HG03432 (cell line): ENCODE results near the gene CCT6B.
"Not testable (repeated sequence)": the region's sequence is repeated elsewhere in the genome, so short reads cannot be mapped to it uniquely, and the experiment has no call there.

Experiments
- ATAC-seq: cut with Tn5 transposase; IDR thresholded peaks from one replicate; pipeline ENCODE4 v1.9.1; 2021; ENCODE audit warnings: mild to moderate bottlenecking, moderate library complexity; ENCODE audit not compliant: unreplicated experiment

The CCT6B gene

GRCh38 chr17:34980681-34981537 is 19.6 kb upstream of the CCT6B start:
- peak; percentile 88 for ATAC-seq

GRCh38 chr17:34980353-34980680 is 19.1 kb upstream of the CCT6B start, which contains the start of gene LIG3:
Gene LIG3 (plus strand): TSS chr17:34980512. CDS start chr17:34983006, 2,494 bp downstream.
- peak; percentile 81 for ATAC-seq

- ATAC-seq, result no peak
These were observed 18.5 kb upstream of the CCT6B start for GRCh38 chr17:34979650-34980352.

- no peak for ATAC-seq
These were observed 17.9 kb upstream of the CCT6B start for GRCh38 chr17:34979153-34979552.

- ATAC-seq, result no peak
These were observed 13.8 kb upstream of the CCT6B start for GRCh38 chr17:34974794-34975785.

- ATAC-seq, result no peak
These were observed 12.9 kb upstream of the CCT6B start for GRCh38 chr17:34974179-34974578.

- ATAC-seq, result no peak
These were observed 2.8 kb downstream of the CCT6B start for GRCh38 chr17:34958438-34958837.

GRCh38 chr17:34950780-34951179 is 10.5 kb downstream of the CCT6B start:
- ATAC-seq, result not testable (repeated sequence)

- ATAC-seq, result no peak
These were observed 31.0 kb downstream of the CCT6B start for GRCh38 chr17:34930283-34930682.

GRCh38 chr17:34926661-34927060 is 34.6 kb downstream of the CCT6B start:
- ATAC-seq, result no peak

GRCh38 chr17:34920676-34921075 is 40.6 kb downstream of the CCT6B start:
- ATAC-seq, result no peak

GRCh38 chr17:34917381-34917780 is 43.9 kb downstream of the CCT6B start:
- ATAC-seq, result no peak

- ATAC-seq, result no peak
These were observed 45.1 kb downstream of the CCT6B start for GRCh38 chr17:34916120-34916519.

- ATAC-seq, result no peak
These were observed 48.3 kb downstream of the CCT6B start for GRCh38 chr17:34913001-34913400.

- no peak for ATAC-seq
These were observed 52.2 kb downstream of the CCT6B start for GRCh38 chr17:34909040-34909439.

- no peak for ATAC-seq
These were observed 58.3 kb downstream of the CCT6B start for GRCh38 chr17:34902831-34903547.

GRCh38 chr17:34899643-34900291 is 61.5 kb downstream of the CCT6B start:
- ATAC-seq, result no peak

GRCh38 chr17:34895383-34895782 is 65.9 kb downstream of the CCT6B start:
- no peak for ATAC-seq

- no peak for ATAC-seq
These were observed 66.3 kb downstream of the CCT6B start for GRCh38 chr17:34894964-34895363.
